Stimulated activated CD4-positive, alpha-beta T cell treated with anti-CD3 and anti-CD28 coated beads, Interleukin-4, amount 100 ng/mL, for 48 hours (primary cell): Measurements from ENCODE around the gene RER1.

Experiments
- DNase-seq, 2 donors: peaks; one replicate each; pipeline ENCODE4 v3.0.0-alpha.2; 2020; ENCODE audit warnings: low read depth in 2 of 2

RER1 gene

GRCh38 chr1:2389644-2390043 lies 2.0 kb upstream of the RER1 start:
- no peak for DNase-seq

- no peak for DNase-seq
Measured at GRCh38 chr1:2391931-2392509, 379 bp downstream of the RER1 start.

- DNase-seq, result no peak
Measured at GRCh38 chr1:2392686-2393085, 1.0 kb downstream of the RER1 start.

GRCh38 chr1:2393471-2393877 lies 1.8 kb downstream of the RER1 start:
- no peak for DNase-seq

GRCh38 chr1:2394220-2394619 lies 2.6 kb downstream of the RER1 start:
- no peak for DNase-seq

GRCh38 chr1:2394761-2395160 lies 3.1 kb downstream of the RER1 start:
- DNase-seq, result no peak

- no peak for DNase-seq
Measured at GRCh38 chr1:2395245-2395644, 3.6 kb downstream of the RER1 start.

- DNase-seq, result no peak
Measured at GRCh38 chr1:2396059-2396458, 4.4 kb downstream of the RER1 start.

- DNase-seq, result no peak
Measured at GRCh38 chr1:2396476-2396875, 4.8 kb downstream of the RER1 start.

GRCh38 chr1:2397007-2397679 lies 5.5 kb downstream of the RER1 start:
- no peak for DNase-seq

- no peak for DNase-seq
Measured at GRCh38 chr1:2398871-2399270, 7.2 kb downstream of the RER1 start.

- DNase-seq, result no peak
Measured at GRCh38 chr1:2399890-2400575, 8.4 kb downstream of the RER1 start.

- DNase-seq, result no peak
Measured at GRCh38 chr1:2400576-2400909, 8.9 kb downstream of the RER1 start.

GRCh38 chr1:2400950-2401649 lies 9.5 kb downstream of the RER1 start:
- no peak for DNase-seq

- DNase-seq, result no peak
Measured at GRCh38 chr1:2402420-2402819, 10.8 kb downstream of the RER1 start.

- no peak for DNase-seq
Measured at GRCh38 chr1:2403273-2403672, 11.6 kb downstream of the RER1 start.

GRCh38 chr1:2404142-2404889 lies 12.7 kb downstream of the RER1 start:
- no peak for DNase-seq

GRCh38 chr1:2404890-2405511 lies 13.4 kb downstream of the RER1 start:
- no peak for DNase-seq

- DNase-seq, result no peak
Measured at GRCh38 chr1:2405588-2406295, 14.1 kb downstream of the RER1 start.

- DNase-seq, result no peak
Measured at GRCh38 chr1:2406451-2407041, 14.9 kb downstream of the RER1 start.
